Activated naive CD8-positive, alpha-beta T cell treated with anti-CD3 and anti-CD28 coated beads, Interleukin-2, amount 10 ng/mL, durations not matched to agents 7 days and 5 days (primary cell): ENCODE results near the gene AP3B2. TPM values are rescaled to one million over a fixed set of nuclear protein-coding genes. Genes with fewer than 3 reads are reported as not detected.
"Not testable (repeated sequence)": the region's sequence is repeated elsewhere in the genome, so short reads cannot be mapped to it uniquely, and the experiment has no call there.

ENCODE experiments used
- ATAC-seq: fragments of 150-1000 bp; cut with Tn5 transposase; one replicate; pipeline ENCODE4 v1.10.0; 2021; ENCODE audit warnings: low read depth, moderate library complexity
- POLR2A ChIA-PET: fragments of 350-600 bp; sonication (Branson Sonifier 250); formaldehyde crosslinking; loops from one replicate; lab custom pipeline; 2021; ENCODE audit warnings: antibody characterized with exemption; lab: Charles Lee
- DNase-seq: peaks from one replicate; pipeline ENCODE4 v3.0.0; 2021
- H3K27ac Mint-ChIP-seq: one replicate; pipeline ENCODE4 v1.8.0; 2022; ENCODE audit warnings: mild to moderate bottlenecking, mixed read lengths
- H3K27me3 Mint-ChIP-seq: one replicate; pipeline ENCODE4 v1.8.0; 2022; ENCODE audit warnings: mild to moderate bottlenecking, moderate library complexity, mixed read lengths
- H3K36me3 Mint-ChIP-seq: one replicate; pipeline ENCODE4 v1.8.0; 2021; ENCODE audit warnings: mild to moderate bottlenecking, mixed read lengths
- H3K4me1 Mint-ChIP-seq: one replicate; pipeline ENCODE4 v1.8.0; 2021; ENCODE audit warnings: mixed read lengths
- H3K4me3 Mint-ChIP-seq: one replicate; pipeline ENCODE4 v1.8.0; 2022; ENCODE audit warnings: mild to moderate bottlenecking, moderate library complexity, mixed read lengths
- H3K9me3 Mint-ChIP-seq: one replicate; pipeline ENCODE4 v1.8.0; 2021; ENCODE audit warnings: mixed read lengths
- total RNA-seq, 2 experiments: library from RNA; stranded (reverse); gene quantifications; one replicate each; pipeline ENCODE4 v1.2.3, GENCODE V29; 2021

Gene AP3B2
- total RNA-seq, 2 experiments from 2014 or later, result 0.17 TPM; not detected in 1

DNA sequence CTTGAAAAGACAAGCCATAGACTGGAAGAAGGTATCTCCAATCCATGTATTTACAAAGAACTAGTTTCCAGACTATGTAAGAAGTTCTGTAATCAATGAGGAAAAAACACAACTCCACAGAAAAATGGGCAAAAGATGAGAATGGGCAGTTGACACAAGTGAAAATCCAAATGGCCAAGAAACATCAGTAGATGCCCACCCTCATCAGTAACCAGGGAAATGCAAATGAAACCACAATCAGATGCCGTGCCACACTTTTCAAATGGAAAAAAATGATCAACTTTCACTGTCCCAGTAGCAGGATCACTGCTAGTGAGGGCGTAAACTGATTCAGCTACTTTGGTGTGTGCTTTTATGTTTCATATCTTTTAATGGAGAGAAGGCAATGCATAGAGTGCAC lies 58.0 kb downstream of the AP3B2 start:
- no peaks in the 10 kb centered on the region for H3K9me3 Mint-ChIP-seq
- H3K4me1 Mint-ChIP-seq, result peaks cover 1% of the 10 kb centered on the region
- H3K27ac Mint-ChIP-seq, result no peak overlapping the region
- POLR2A ChIA-PET, result no interaction called here
- peaks cover 36% of the 10 kb centered on the region for H3K27me3 Mint-ChIP-seq
- H3K4me3 Mint-ChIP-seq, result no peak overlapping the region
- no peak for ATAC-seq
- no peaks in the 10 kb centered on the region for H3K36me3 Mint-ChIP-seq
- DNase-seq, result no peak

DNA sequence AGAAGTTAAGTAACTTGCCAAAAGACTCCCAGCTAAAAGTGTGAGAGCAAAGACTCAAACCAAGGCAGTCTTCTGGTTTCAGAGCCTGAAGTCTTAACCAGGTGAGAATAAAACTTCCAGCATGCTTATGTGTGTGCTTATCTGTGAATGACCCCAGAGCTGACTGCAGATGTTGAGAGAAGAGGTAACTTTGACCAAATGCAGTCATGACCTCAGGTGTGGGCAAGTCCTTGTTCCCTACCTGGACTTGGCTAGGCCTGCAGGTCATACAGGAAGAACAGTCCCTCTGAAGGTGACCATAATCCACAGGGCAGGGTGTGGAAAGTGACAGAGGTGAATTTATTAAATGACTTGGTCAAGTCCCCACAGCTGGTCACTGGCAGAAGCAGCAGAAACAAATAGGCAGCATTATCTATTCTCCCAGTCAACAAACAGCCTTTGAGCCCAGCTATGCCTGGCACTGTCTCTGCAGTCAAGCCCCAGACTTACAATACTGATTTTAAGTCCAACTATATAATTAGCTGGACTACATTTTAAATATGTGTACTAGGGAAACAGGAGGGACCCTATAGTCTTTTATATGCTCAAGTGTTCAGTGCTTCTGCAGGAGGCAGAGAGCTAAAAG lies 59.5 kb downstream of the AP3B2 start:
- H3K4me1 Mint-ChIP-seq, result peaks cover 1% of the 10 kb centered on the region
- H3K36me3 Mint-ChIP-seq, result no peaks in the 10 kb centered on the region
- POLR2A ChIA-PET, result interaction anchor here (0.6 kb wide), 1 partner anchor 15 kb away, joined by 3 read pairs; no protein-coding TSS in a partner anchor
- no peaks in the 10 kb centered on the region for H3K9me3 Mint-ChIP-seq
- no peak for DNase-seq
- peaks cover 48% of the 10 kb centered on the region for H3K27me3 Mint-ChIP-seq
- no peak for ATAC-seq
- H3K4me3 Mint-ChIP-seq, result no peak overlapping the region
- no peak overlapping the region for H3K27ac Mint-ChIP-seq

DNA sequence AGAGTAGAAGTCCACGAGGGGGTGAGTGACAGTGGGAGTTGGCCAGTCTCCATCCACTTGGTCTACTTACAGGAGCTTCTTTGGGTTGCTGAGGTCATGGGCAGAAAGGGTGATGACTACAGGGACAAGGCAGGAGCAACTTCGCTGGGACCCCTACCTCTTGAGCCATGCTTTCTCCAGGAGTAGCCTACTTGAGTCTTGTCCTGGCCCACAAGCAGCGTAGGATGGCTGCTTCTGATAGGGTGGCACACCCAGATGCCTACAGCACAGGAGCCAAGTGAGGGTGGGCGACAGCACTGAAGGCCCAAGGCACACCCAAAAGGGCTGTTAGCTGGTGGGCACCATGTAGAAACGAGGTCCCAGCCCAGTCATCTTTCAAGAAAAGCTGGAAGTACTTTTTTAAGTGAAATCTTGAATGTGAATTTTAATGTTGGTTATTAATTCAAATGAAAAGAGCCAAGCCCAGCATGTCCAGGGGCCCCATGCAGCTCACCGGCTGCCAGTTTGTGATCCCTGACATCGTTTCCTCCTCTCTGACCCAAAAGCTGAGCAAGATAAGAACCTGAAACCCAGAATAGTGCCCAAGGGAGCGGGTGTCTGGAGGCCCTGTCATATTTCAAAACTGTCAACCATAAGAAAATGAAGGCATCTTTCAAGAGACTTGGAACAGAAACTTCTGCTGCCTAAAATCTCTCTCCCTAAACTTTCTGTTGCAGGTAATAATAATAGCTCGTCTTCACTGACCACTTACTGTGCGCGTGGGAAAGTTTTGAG lies 60.3 kb downstream of the AP3B2 start:
- no peak for DNase-seq
- POLR2A ChIA-PET, result interaction anchor here (0.5 kb wide), 1 partner anchor 68 kb away, joined by 3 read pairs; no protein-coding TSS in a partner anchor
- no peak overlapping the region for H3K27ac Mint-ChIP-seq
- no peak for ATAC-seq
- H3K4me3 Mint-ChIP-seq, result no peak overlapping the region
- H3K27me3 Mint-ChIP-seq, result peaks cover 56% of the 10 kb centered on the region
- peaks cover 1% of the 10 kb centered on the region for H3K4me1 Mint-ChIP-seq
- no peaks in the 10 kb centered on the region for H3K9me3 Mint-ChIP-seq
- no peaks in the 10 kb centered on the region for H3K36me3 Mint-ChIP-seq

DNA sequence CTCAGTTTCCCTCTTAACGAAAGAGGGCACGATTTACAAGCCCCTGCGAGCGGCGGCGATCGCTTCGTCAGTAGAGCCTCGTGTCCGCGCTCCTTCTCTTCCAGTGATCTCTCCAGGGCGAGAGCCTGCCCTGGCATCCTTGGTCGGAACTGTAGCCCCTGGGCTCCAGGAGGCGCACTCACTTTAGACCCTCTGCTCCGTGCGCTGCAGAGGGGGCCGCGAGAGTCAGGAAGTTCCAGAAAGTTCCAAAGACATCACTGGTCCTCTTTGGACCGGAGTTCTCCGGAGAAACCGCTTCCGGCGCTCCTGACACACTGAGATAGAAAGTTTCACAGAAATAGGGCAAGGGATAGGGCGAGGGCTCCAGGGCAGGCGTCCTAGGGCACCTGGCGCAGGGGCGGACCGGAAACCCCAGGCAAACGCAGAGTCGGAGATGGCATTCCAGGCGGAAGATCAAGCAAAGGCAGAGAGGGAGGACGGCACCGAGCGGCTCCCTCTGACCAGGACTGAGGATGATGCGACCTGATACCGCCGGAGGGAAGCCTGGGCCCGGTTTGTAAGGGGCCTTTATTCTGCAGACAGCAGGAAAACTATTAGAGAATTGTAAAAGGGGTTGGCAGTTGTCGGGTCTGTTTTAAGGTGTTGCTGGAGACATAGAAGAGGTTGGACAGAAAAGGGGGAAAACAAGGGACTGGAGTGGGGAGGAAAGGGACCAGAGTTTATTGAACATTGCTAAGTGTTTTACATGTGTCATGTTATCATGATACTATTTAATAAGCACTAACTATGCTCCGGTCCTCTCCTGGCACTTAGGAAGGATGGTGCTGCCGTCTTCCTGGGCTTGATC lies 61.2 kb downstream of the AP3B2 start:
- Mint-ChIP-seq H3K36me3 (no peaks in the 10 kb centered on the region), H3K4me3 (peak overlapping the region; percentile 32), H3K27ac (no peak overlapping the region), H3K27me3 (peaks cover 59% of the 10 kb centered on the region), H3K4me1 (peaks cover 1% of the 10 kb centered on the region), H3K9me3 (no peaks in the 10 kb centered on the region)
- DNase-seq, result no peak
- no peak for ATAC-seq
- POLR2A ChIA-PET, result no interaction called here

DNA sequence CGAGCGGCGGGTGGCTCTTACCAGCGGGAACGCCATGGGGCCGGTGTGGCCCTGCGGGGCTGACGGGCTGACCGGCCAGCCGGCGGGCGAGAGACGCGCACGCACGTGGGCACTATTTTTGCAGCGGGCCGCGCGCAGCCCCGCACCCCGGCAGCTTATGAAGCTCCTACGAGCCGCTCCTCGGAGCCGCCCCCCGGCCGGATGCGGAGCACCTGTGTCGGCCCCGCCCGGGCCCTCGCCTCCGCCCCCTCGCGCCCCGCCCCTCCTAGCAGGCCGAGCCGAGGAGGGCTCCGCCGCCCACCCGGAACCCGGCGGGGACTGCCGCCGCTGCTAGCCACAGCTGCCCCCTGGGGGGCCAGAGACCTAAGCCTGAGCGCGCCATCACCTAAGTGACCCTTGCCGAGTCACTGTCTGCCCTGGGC lies 61.8 kb downstream of the AP3B2 start:
- Mint-ChIP-seq H3K36me3 (no peaks in the 10 kb centered on the region), H3K27me3 (peaks cover 57% of the 10 kb centered on the region), H3K4me3 (peak overlapping the region; percentile 32), H3K27ac (no peak overlapping the region), H3K4me1 (peaks cover 1% of the 10 kb centered on the region), H3K9me3 (no peaks in the 10 kb centered on the region)
- POLR2A ChIA-PET, result no interaction called here
- peak; percentile 84 for ATAC-seq
- DNase-seq, result peak; percentile 67

DNA sequence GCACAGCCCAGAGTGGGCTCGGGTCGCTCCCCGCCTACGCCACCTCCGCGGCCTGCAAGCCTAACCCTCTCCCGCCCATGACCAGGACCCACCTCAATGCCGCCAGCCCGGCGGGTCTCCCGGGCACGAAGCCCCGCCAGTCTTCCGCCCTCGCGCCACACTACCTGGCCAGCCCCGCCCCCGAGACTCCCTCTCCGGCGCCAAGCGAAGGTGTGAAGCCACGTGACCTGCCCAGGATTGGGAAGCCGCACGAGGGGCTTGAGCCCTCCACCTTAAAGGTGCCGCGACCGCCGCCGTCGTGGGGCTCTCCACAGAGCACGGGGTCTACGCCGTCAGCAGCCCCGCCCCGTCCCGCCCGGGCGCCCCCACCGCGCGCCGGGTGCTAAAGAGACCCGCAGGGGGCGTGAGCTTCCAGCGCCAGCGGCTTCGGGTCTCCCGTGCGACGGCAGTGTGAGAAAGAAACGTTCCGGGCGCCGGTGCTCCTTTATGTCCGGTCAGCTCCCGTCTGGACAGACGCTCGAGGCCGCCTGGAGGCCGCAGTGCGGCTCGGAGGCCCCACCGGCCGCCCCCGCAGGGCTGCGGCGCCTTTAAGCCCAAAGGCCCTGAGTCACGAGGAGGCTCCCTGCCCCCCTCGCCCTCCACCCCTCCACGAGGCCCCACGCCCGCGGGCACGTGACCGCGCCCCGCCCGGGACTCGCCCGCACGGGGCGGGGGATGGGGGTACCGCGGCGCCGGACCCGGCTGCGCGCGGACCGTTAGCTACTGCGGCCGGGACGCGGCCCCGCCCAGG lies 62.4 kb downstream of the AP3B2 start, which contains the start of gene CPEB1:
TSS of gene CPEB1 (minus strand) at position 319 of the 790 bp plus-strand sequence. CDS start 18,904 bp downstream, outside the sequence.
- POLR2A ChIA-PET, result no interaction called here

DNA sequence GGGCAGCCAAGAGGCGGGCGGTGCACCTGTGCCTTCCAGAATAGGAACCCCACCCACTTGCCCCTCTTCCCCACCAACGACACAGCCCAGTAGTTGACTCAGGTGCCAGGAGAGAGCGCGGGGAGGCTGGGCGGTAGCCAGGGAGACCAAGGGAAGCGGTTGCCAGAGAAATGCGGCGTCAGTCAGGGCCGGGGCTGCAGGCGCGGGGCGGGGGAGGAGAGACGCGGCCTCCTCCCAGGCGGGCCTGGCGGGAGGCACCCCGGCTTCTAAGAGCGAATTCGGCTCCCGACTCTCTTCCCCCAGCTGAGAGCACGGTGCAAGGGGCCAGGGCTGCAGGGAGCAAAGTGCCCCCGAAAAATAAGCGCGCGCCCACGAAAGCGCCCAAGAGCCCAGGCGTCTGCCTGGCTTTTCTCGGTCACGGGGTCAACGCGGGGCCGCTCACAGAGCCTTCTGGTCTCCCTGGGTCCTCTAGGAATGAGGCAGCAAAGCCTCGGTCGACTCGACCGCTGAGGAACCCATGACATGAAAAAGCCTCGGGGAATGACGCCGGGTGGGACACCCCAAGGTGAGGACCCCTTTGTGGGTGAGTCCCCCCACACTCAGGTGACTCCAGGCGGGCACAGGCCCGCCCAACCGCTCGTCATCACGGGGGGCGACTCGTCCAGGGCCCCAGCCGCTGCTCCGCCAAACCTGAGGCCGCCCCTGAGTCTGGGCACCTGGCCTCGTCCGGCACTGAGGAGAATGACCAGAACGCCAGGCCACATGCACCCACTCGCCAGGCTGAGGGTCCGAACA lies 63.2 kb downstream of the AP3B2 start:
- Mint-ChIP-seq H3K36me3 (no peaks in the 10 kb centered on the region), H3K27me3 (peaks cover 62% of the 10 kb centered on the region), H3K27ac (no peak overlapping the region), H3K9me3 (no peaks in the 10 kb centered on the region), H3K4me3 (peak overlapping the region; percentile 70), H3K4me1 (peaks cover 1% of the 10 kb centered on the region)
- ATAC-seq (no peak), DNase-seq (peak; percentile 34)
- POLR2A ChIA-PET, result no interaction called here

More for the DNA sequence above, 62.4 kb downstream of the AP3B2 start, which contains the start of gene CPEB1:
- H3K4me1 Mint-ChIP-seq, result peaks cover 1% of the 10 kb centered on the region
- DNase-seq (peak; percentile 43), ATAC-seq (peak; percentile 40)
- H3K9me3 Mint-ChIP-seq, result no peaks in the 10 kb centered on the region
- H3K27ac Mint-ChIP-seq, result no peak within 1 kb of the TSS
- H3K27me3 Mint-ChIP-seq, result peaks cover 57% of the 10 kb centered on the region
- H3K4me3 Mint-ChIP-seq, result peak within 1 kb of the TSS; percentile 70
- no peaks in the 10 kb centered on the region for H3K36me3 Mint-ChIP-seq

DNA sequence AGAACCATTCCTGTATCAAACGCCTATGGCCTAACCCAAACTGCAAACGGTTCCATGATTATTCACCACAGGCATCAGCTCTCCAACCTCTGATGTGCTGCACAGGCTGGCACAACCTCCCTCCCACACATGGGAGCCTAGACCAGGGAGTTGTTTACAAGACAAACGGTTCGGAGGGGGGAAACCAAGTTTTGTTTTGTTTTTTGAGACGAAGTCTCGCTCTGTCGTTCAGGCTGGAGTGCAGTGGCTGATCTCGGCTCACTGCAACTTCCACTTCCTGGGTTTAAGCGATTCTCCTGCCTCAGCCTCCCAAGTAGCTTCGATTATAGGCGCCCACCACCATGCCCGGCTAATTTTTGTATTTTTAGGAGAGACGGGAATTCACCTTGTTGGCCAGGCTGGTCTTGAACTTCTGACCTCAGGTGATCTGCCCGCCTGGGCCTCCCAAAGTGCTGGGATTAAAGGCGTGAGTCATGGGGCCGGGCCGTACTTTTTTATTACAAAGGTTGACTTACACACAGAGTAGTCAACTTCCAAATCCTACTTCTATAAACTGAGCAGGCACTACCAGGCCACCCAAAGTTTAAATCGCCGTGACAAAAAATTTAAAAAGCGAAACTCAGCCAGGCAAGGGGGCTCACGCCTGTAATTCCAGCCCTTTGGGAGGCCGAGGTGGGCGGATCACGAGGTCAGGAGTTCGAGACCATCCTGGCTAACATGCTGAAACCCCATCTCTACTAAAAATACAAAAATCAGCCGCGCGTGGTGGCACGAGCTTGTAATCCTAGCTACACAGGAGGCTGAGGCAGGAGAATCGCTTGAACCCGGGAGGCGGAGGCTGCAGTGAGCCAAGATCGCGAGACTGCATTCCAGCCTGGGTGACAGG lies 64.5 kb downstream of the AP3B2 start:
- H3K4me3 Mint-ChIP-seq, POLR2A ChIA-PET, H3K36me3 Mint-ChIP-seq, H3K27ac Mint-ChIP-seq, ATAC-seq, H3K4me1 Mint-ChIP-seq, DNase-seq, H3K9me3 Mint-ChIP-seq: not testable (repeated sequence)
- H3K27me3 Mint-ChIP-seq, result peaks cover 69% of the 10 kb centered on the region

DNA sequence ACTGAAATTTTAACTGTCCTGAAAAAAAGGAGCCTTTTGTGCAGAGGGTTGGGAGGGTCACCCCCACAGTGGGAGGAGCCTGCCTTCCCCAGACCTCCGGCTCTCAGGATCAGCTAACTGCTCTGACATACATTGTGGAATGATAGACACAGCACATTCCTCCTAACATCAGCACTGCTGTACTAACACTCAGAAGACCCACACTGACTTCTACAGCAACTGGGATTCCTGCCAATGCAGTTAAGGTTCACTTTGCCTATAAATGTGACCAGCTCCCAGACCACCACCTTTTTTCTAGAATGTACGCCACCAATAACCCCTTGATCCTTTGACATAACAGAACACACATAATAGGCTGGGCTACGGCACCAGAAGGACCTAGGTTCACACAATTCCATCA lies 65.7 kb downstream of the AP3B2 start:
- Mint-ChIP-seq H3K27me3 (peaks cover 70% of the 10 kb centered on the region), H3K4me3 (no peak overlapping the region), H3K9me3 (no peaks in the 10 kb centered on the region), H3K36me3 (no peaks in the 10 kb centered on the region), H3K4me1 (peaks cover 1% of the 10 kb centered on the region), H3K27ac (no peak overlapping the region)
- DNase-seq (no peak), ATAC-seq (no peak)
- POLR2A ChIA-PET, result no interaction called here

DNA sequence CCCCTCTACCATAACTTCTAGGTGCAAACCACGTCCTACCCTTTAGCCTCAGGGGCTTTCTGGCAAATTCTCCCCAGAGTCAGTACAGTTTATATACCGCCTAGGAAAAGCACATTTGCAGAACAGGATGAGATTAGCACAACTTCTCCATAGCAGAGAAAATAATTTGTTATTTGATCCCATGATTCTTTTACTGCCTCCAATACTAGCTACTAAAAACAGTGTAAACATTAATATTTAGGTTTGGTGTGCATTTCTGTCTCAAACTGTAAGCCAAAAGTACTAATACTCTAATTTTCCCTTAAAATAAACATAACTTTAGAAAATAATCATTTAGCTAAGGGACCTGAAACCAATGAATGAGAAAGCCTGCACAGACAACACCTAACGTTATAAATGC lies 67.0 kb downstream of the AP3B2 start:
- ATAC-seq (no peak), DNase-seq (no peak)
- no peak overlapping the region for H3K4me3 Mint-ChIP-seq
- H3K4me1 Mint-ChIP-seq, result no peaks in the 10 kb centered on the region
- no peak overlapping the region for H3K27ac Mint-ChIP-seq
- POLR2A ChIA-PET, result no interaction called here
- H3K9me3 Mint-ChIP-seq, result no peaks in the 10 kb centered on the region
- no peaks in the 10 kb centered on the region for H3K36me3 Mint-ChIP-seq
- H3K27me3 Mint-ChIP-seq, result peaks cover 61% of the 10 kb centered on the region

DNA sequence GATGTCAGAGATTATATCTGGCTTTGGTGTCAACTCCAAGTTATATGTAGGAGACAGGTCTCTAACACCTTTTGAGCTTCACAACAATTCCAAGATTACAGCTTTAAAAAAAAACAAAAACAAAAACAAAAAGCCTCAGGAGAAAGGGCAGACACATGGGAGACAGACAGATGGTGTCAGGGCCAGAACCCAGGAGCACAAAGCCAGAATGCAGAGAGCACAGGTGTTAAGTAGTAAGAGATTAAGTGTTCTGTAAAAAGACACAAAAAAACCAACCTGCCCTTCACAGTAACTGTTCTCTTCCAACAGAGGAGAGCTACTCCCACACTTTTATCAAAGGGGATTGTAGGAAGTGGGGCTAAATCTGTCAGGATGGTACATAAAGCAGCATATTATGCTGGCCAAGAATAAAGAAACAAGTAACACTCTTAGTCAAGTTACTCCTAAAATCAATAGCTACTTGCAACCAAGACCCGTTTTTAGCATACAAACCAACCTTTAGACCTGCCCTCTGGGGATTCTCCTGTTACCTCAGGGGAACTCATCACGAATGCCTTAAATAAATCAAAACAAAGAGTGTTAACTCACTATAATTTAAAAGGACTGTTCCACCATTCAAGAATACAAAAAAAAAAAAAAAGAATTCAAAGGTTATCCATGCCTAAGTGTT lies 68.4 kb downstream of the AP3B2 start:
- peaks cover 64% of the 10 kb centered on the region for H3K27me3 Mint-ChIP-seq
- no peak overlapping the region for H3K27ac Mint-ChIP-seq
- H3K36me3 Mint-ChIP-seq, result no peaks in the 10 kb centered on the region
- DNase-seq (no peak), ATAC-seq (no peak)
- no peaks in the 10 kb centered on the region for H3K9me3 Mint-ChIP-seq
- POLR2A ChIA-PET, result no interaction called here
- H3K4me1 Mint-ChIP-seq, result no peaks in the 10 kb centered on the region
- H3K4me3 Mint-ChIP-seq, result no peak overlapping the region
